ENCODE results near the gene PRUNE2. TPM values are rescaled to one million over a fixed set of nuclear protein-coding genes. Genes with fewer than 3 reads are reported as not detected.

PRUNE2 gene
- total RNA-seq, 1 donor from 2014 or later: 8.7 TPM

- no peak for FAIRE-seq
- H3K27ac Mint-ChIP-seq (ENCODE audit: unreplicated experiment): no peak overlapping the region
- no peak overlapping the region for H3K4me3 ChIP-seq (ENCODE audit: insufficient read depth, low read depth, low read length)
- no peaks in the 10 kb centered on the region for H3K36me3 ChIP-seq (ENCODE audit: insufficient read depth, low read length)
- H2AFZ ChIP-seq (ENCODE audit: low read depth, low read length): no peak overlapping the region
- no peaks in the 10 kb centered on the region for H3K4me1 ChIP-seq (ENCODE audit: insufficient read depth, low read length)
- no peaks in the 10 kb centered on the region for H3K27me3 ChIP-seq (ENCODE audit: insufficient read depth, low read length)
- H3K4me1 Mint-ChIP-seq (ENCODE audit: low read depth, unreplicated experiment): peaks cover 6% of the 10 kb centered on the region
- no peaks in the 10 kb centered on the region for H3K9me3 Mint-ChIP-seq (ENCODE audit: unreplicated experiment)
- TF ChIP-seq EZH2 (IDR thresholded peaks at IDR 0.05; ENCODE audit: insufficient read depth, low read length): no peak
- H3K79me2 ChIP-seq (ENCODE audit: insufficient read depth, low read length): no peaks in the 10 kb centered on the region
- no peak overlapping the region for H3K4me2 ChIP-seq (ENCODE audit: low read length)
- no peaks in the 10 kb centered on the region for H3K9me3 ChIP-seq (ENCODE audit: insufficient read depth, low read depth, low read length)
- H3K27ac ChIP-seq (ENCODE audit: low read depth, low read length): no peak overlapping the region
- H4K20me1 ChIP-seq (ENCODE audit: insufficient read depth, low read length): no peaks in the 10 kb centered on the region
- no peak overlapping the region for H3K4me3 Mint-ChIP-seq (ENCODE audit: unreplicated experiment)
- no peak overlapping the region for H3K9ac ChIP-seq (ENCODE audit: low read length)
- H3K36me3 Mint-ChIP-seq (ENCODE audit: low read depth, unreplicated experiment): no peaks in the 10 kb centered on the region
- H3K27me3 Mint-ChIP-seq (ENCODE audit: low read depth, unreplicated experiment): peaks cover 20% of the 10 kb centered on the region
- DNase-seq (ENCODE audit: low read depth): no peak
Observed at GRCh38 chr9:76583256-76583655, 322.7 kb downstream of the PRUNE2 start.

DNA sequence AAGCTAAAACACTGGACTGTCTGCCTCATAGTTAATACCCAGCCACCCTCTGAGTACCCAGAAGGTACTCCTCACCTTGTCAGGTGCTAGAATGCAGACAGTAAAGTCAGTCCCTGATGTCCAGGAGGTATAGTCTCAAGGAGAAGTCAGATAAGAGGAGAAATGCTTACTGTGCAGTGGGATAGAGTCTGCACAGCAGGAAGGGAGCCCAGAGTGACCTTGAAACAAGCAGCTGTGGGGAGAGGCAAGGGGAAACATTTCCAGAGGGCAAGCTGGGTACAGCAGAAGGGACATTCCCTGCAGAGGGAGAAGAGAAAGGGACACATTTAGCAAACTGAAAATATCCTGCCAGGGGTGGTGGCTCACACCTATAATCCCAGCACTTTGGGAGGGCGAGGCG is 324.2 kb downstream of the PRUNE2 start:
- H3K4me3 Mint-ChIP-seq (ENCODE audit: unreplicated experiment): no peak overlapping the region
- no peak overlapping the region for H3K4me2 ChIP-seq (ENCODE audit: low read length)
- no peaks in the 10 kb centered on the region for H3K9me3 Mint-ChIP-seq (ENCODE audit: unreplicated experiment)
- DNase-seq (ENCODE audit: low read depth) (no peak), FAIRE-seq (no peak)
- H3K27ac ChIP-seq (ENCODE audit: low read depth, low read length): no peak overlapping the region
- H3K4me1 Mint-ChIP-seq (ENCODE audit: low read depth, unreplicated experiment): peaks cover 17% of the 10 kb centered on the region
- no peaks in the 10 kb centered on the region for H3K9me3 ChIP-seq (ENCODE audit: insufficient read depth, low read depth, low read length)
- H3K27me3 ChIP-seq (ENCODE audit: insufficient read depth, low read length): no peaks in the 10 kb centered on the region
- H2AFZ ChIP-seq (ENCODE audit: low read depth, low read length): no peak overlapping the region
- no peak overlapping the region for H3K4me3 ChIP-seq (ENCODE audit: insufficient read depth, low read depth, low read length)
- H3K27me3 Mint-ChIP-seq (ENCODE audit: low read depth, unreplicated experiment): peaks cover 12% of the 10 kb centered on the region
- no peak overlapping the region for H3K9ac ChIP-seq (ENCODE audit: low read length)
- no peaks in the 10 kb centered on the region for H3K36me3 Mint-ChIP-seq (ENCODE audit: low read depth, unreplicated experiment)
- no peaks in the 10 kb centered on the region for H3K36me3 ChIP-seq (ENCODE audit: insufficient read depth, low read length)
- H3K4me1 ChIP-seq (ENCODE audit: insufficient read depth, low read length): peaks cover 9% of the 10 kb centered on the region
- no peaks in the 10 kb centered on the region for H4K20me1 ChIP-seq (ENCODE audit: insufficient read depth, low read length)
- H3K79me2 ChIP-seq (ENCODE audit: insufficient read depth, low read length): no peaks in the 10 kb centered on the region
- no peak overlapping the region for H3K27ac Mint-ChIP-seq (ENCODE audit: unreplicated experiment)
- TF ChIP-seq CTCF (IDR thresholded peaks at IDR 0.05; ENCODE audit: insufficient read depth, low read depth, low read length) (no peak), EZH2 (IDR thresholded peaks at IDR 0.05; ENCODE audit: insufficient read depth, low read length) (no peak)

GRCh38 chr9:76580820-76581219 is 325.1 kb downstream of the PRUNE2 start:
- peaks cover 25% of the 10 kb centered on the region for H3K4me1 Mint-ChIP-seq (ENCODE audit: low read depth, unreplicated experiment)
- peaks cover 11% of the 10 kb centered on the region for H3K27me3 Mint-ChIP-seq (ENCODE audit: low read depth, unreplicated experiment)

More at GRCh38 chr9:76580820-76581219, 325.1 kb downstream of the PRUNE2 start:
- Histone ChIP-seq H3K79me2 (ENCODE audit: insufficient read depth, low read length) (no peaks in the 10 kb centered on the region), H3K27ac (ENCODE audit: low read depth, low read length) (no peak overlapping the region), H3K36me3 (ENCODE audit: insufficient read depth, low read length) (no peaks in the 10 kb centered on the region), H3K4me1 (ENCODE audit: insufficient read depth, low read length) (peaks cover 16% of the 10 kb centered on the region), H3K9me3 (ENCODE audit: insufficient read depth, low read depth, low read length) (no peaks in the 10 kb centered on the region), H4K20me1 (ENCODE audit: insufficient read depth, low read length) (no peaks in the 10 kb centered on the region), H3K9ac (ENCODE audit: low read length) (no peak overlapping the region), H3K27me3 (ENCODE audit: insufficient read depth, low read length) (no peaks in the 10 kb centered on the region), H3K4me3 (ENCODE audit: insufficient read depth, low read depth, low read length) (no peak overlapping the region), H3K4me2 (ENCODE audit: low read length) (no peak overlapping the region), H2AFZ (ENCODE audit: low read depth, low read length) (no peak overlapping the region)
- FAIRE-seq: no peak
- Mint-ChIP-seq H3K4me3 (ENCODE audit: unreplicated experiment) (no peak overlapping the region), H3K36me3 (ENCODE audit: low read depth, unreplicated experiment) (no peaks in the 10 kb centered on the region), H3K27ac (ENCODE audit: unreplicated experiment) (no peak overlapping the region), H3K9me3 (ENCODE audit: unreplicated experiment) (no peaks in the 10 kb centered on the region)
- DNase-seq (ENCODE audit: low read depth): no peak
- TF ChIP-seq CTCF (IDR thresholded peaks at IDR 0.05; ENCODE audit: insufficient read depth, low read depth, low read length) (no peak), EZH2 (IDR thresholded peaks at IDR 0.05; ENCODE audit: insufficient read depth, low read length) (no peak)
